DND-41 (cell line): ENCODE measurements around the gene RSAD2.

Experiments
- ATAC-seq: fragments of 200-7000 bp; cut with Tn5 transposase; 3 replicates; pipeline ENCODE4 v1.9.1; 2021; ENCODE audit warnings: low read depth; ENCODE audit not compliant: insufficient read depth
- DNase-seq: peaks from one replicate; pipeline ENCODE4 v3.0.0-alpha.2; 2020
- H2AFZ ChIP-seq: 2 replicates; pipeline ENCODE4 v1.6.0; 2012; ENCODE audit warnings: low read depth, low read length
- H3K27ac ChIP-seq: 2 replicates; pipeline ENCODE4 v1.5.1; 2012; ENCODE audit warnings: low read length, inconsistent platforms
- H3K27me3 ChIP-seq: fragments of 200-600 bp; sonication (generic); 2 replicates; pipeline ENCODE4 v1.6.0; 2012; ENCODE audit warnings: low read length, mild to moderate bottlenecking, inconsistent platforms; ENCODE audit not compliant: insufficient read depth, poor library complexity
- H3K36me3 ChIP-seq: 2 replicates; pipeline ENCODE4 v1.5.1; 2012; ENCODE audit warnings: low read length, inconsistent platforms; ENCODE audit not compliant: insufficient read depth
- H3K4me1 ChIP-seq: 2 replicates; pipeline ENCODE4 v1.5.1; 2012; ENCODE audit warnings: mild to moderate bottlenecking, low read length; ENCODE audit not compliant: insufficient read depth
- H3K4me2 ChIP-seq: 2 replicates; pipeline ENCODE4 v1.6.0; 2012; ENCODE audit warnings: mild to moderate bottlenecking, moderate library complexity, low read length, inconsistent platforms; ENCODE audit not compliant: insufficient read depth
- H3K4me3 ChIP-seq, 2 experiments: fragments of 200-600 bp in 1 of 2; shearing (Covaris generic) in 1 of 2; 2 replicates each; pipeline ENCODE4 v1.5.1; 2012 to 2016; ENCODE audit warnings: inconsistent platforms in 2 of 2, low read length in 2 of 2, mild to moderate bottlenecking in 2 of 2, low read depth in 1 of 2, moderate library complexity in 1 of 2
- H3K79me2 ChIP-seq: 2 replicates; pipeline ENCODE4 v1.6.0; 2012; ENCODE audit warnings: low read length, inconsistent platforms; ENCODE audit not compliant: insufficient read depth
- H3K9ac ChIP-seq: 2 replicates; pipeline ENCODE4 v1.6.0; 2012; ENCODE audit warnings: low read depth, mild to moderate bottlenecking, inconsistent platforms, low read length, moderate library complexity
- H3K9me3 ChIP-seq: 2 replicates; pipeline ENCODE4 v1.5.1; 2012; ENCODE audit warnings: low read length, moderate library complexity, mild to moderate bottlenecking, inconsistent platforms; ENCODE audit not compliant: insufficient read depth, severe bottlenecking
- H4K20me1 ChIP-seq: 2 replicates; pipeline ENCODE4 v1.6.0; 2012; ENCODE audit warnings: low read length; ENCODE audit not compliant: insufficient read depth
- EZH2 ChIP-seq: IDR thresholded peaks from 3 replicates; pipeline ENCODE4 v1.6.1; 2012; ENCODE audit warnings: borderline replicate concordance, low read depth, mild to moderate bottlenecking, moderate library complexity, low read length, inconsistent platforms; ENCODE audit not compliant: severe bottlenecking
- TF ChIP-seq, protein P1 (sequence below): IDR thresholded peaks from 2 replicates; pipeline ENCODE4 v1.5.1; 2012; ENCODE audit warnings: borderline replicate concordance, low read length, moderate library complexity, mild to moderate bottlenecking; ENCODE audit not compliant: poor library complexity, severe bottlenecking; ENCODE audit errors: extremely low read depth

RSAD2 gene

DNA sequence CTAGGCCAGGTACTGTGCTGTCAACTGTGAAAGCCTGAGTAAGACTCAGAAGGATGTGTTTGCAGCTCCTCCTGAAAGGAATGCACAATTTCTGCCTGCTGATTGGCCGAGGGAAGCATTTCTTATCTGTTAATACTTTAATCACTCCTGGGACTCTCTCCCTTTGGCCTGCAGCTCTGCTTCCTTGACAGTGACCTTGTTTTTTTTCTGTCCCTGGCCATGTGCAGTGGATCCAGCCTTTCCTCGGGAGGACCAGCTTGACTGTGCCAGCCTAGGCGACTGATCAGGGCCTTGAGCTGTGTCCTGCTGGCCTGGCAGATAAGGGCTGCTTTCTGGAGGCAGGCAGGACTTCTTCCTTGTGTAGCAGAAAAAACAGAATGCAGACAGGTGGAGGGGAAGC lies 49.6 kb downstream of the RSAD2 start:
- Histone ChIP-seq H2AFZ (no peak overlapping the region), H3K27me3 (no peaks in the 10 kb centered on the region), H3K4me1 (peaks cover 73% of the 10 kb centered on the region), H3K9me3 (no peaks in the 10 kb centered on the region), H3K36me3 (peaks cover 60% of the 10 kb centered on the region), H3K27ac (peak overlapping the region; percentile 50; the same call in 1 of the 2 replicates), H3K4me2 (no peak overlapping the region), H4K20me1 (peaks cover 82% of the 10 kb centered on the region), H3K9ac (no peak overlapping the region), H3K79me2 (peaks cover 100% of the 10 kb centered on the region), H3K4me3 (no peak overlapping the region)
- no peak for ATAC-seq
- no peak for TF ChIP-seq EZH2
- TF ChIP-seq, protein P1, sequence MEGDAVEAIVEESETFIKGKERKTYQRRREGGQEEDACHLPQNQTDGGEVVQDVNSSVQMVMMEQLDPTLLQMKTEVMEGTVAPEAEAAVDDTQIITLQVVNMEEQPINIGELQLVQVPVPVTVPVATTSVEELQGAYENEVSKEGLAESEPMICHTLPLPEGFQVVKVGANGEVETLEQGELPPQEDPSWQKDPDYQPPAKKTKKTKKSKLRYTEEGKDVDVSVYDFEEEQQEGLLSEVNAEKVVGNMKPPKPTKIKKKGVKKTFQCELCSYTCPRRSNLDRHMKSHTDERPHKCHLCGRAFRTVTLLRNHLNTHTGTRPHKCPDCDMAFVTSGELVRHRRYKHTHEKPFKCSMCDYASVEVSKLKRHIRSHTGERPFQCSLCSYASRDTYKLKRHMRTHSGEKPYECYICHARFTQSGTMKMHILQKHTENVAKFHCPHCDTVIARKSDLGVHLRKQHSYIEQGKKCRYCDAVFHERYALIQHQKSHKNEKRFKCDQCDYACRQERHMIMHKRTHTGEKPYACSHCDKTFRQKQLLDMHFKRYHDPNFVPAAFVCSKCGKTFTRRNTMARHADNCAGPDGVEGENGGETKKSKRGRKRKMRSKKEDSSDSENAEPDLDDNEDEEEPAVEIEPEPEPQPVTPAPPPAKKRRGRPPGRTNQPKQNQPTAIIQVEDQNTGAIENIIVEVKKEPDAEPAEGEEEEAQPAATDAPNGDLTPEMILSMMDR = no peak
- peak; percentile 2 for DNase-seq

DNA sequence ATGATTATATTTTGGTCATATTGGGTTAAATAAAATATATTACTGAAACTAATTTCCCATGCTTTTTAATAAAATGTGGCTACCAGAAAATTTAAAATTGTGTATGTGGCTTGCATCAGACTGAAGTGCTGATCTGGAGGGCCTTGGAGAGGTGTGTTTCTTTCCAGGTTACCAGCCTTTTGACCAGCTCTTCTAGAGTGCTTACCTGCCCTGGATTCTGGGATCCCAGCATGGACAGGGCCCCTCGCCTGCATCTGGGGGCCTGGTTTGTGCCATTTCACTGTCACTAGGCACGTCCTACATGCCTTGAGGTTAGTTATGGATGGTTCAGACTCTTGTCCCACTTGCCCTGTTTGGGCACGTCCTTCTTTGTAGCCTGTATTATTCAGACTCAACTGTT lies 50.2 kb downstream of the RSAD2 start:
- H3K4me1 ChIP-seq = peaks cover 71% of the 10 kb centered on the region
- H2AFZ ChIP-seq = no peak overlapping the region
- TF ChIP-seq EZH2 = no peak
- TF ChIP-seq, protein P1 = no peak
- H3K4me3 ChIP-seq = no peak overlapping the region
- peaks cover 59% of the 10 kb centered on the region for H3K36me3 ChIP-seq
- no peak overlapping the region for H3K9ac ChIP-seq
- peaks cover 100% of the 10 kb centered on the region for H3K79me2 ChIP-seq
- ATAC-seq = no peak
- H3K9me3 ChIP-seq = no peaks in the 10 kb centered on the region
- no peaks in the 10 kb centered on the region for H3K27me3 ChIP-seq
- DNase-seq = peak; percentile 2
- H3K27ac ChIP-seq = no peak overlapping the region; the same call in 1 of the 2 replicates
- no peak overlapping the region for H3K4me2 ChIP-seq
- peaks cover 83% of the 10 kb centered on the region for H4K20me1 ChIP-seq

DNA sequence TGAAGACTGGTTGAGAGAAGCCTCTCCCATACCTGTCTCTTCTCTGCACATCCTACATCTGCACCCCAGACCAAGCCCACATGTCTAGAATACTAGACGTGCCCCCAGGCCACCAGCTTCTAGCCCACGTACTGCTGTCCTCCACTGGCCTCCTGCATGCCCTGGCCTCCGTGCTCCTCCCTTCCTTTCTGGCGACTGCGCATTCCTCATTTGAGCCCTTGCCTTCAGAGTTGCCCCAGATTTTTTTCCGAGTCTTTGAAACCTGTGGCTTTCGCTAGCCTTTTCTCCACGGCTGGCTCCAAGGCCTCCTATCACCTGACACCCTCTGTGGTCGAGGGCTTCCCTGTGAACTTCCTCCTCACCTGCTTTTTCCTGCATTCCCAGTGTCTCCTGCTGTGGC lies 50.9 kb downstream of the RSAD2 start:
- DNase-seq (no peak), ATAC-seq (no peak)
- H3K4me2 ChIP-seq = peak overlapping the region; percentile 30; the same call in 1 of the 2 replicates
- peaks cover 64% of the 10 kb centered on the region for H3K4me1 ChIP-seq
- H3K9me3 ChIP-seq = no peaks in the 10 kb centered on the region
- no peaks in the 10 kb centered on the region for H3K27me3 ChIP-seq
- H3K9ac ChIP-seq = peak overlapping the region; percentile 24; the same call in 1 of the 2 replicates
- TF ChIP-seq, protein P1 = no peak
- no peak for TF ChIP-seq EZH2
- peaks cover 52% of the 10 kb centered on the region for H3K36me3 ChIP-seq
- H3K27ac ChIP-seq = peak overlapping the region; percentile 62
- H3K79me2 ChIP-seq = peaks cover 100% of the 10 kb centered on the region
- no peak overlapping the region for H3K4me3 ChIP-seq
- no peak overlapping the region for H2AFZ ChIP-seq
- peaks cover 77% of the 10 kb centered on the region for H4K20me1 ChIP-seq

DNA sequence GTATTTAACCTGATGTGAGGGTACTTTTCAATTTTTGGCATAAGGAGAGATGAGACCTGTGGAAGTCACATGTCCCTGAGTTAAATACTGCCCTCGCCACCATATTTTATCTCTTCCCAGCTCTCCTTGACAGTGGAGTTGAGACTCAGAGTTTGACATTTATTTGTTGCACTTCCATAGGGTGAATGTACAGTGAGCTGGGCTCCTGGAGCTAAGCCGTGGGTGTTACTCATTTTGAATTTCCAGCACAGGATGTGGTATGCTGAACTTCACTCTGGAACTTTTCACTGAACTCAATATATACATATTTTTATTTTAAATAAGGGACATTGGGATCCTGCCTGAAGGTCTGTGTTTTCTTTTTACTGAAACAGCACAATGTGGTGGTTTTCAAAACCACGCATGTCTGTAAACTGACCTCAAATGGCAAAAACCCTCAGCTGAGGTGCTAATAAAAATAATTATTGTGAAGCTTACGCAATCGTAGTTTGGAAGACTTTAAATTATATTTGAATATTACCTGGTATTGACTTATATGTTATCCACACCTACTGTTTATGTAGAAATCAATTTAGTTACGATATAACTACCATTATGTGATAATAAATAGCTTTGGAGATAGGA lies 51.7 kb downstream of the RSAD2 start:
- ATAC-seq = peak; percentile 70

More for the DNA sequence above, 51.7 kb downstream of the RSAD2 start:
- no peak for DNase-seq
- TF ChIP-seq, protein P1 = no peak
- TF ChIP-seq EZH2 = no peak
- Histone ChIP-seq H3K9ac (no peak overlapping the region), H4K20me1 (peaks cover 73% of the 10 kb centered on the region), H3K9me3 (no peaks in the 10 kb centered on the region), H3K27ac (no peak overlapping the region; the same call in 1 of the 2 replicates), H3K4me3 (no peak overlapping the region), H3K36me3 (peaks cover 43% of the 10 kb centered on the region), H3K4me2 (no peak overlapping the region), H3K79me2 (peaks cover 100% of the 10 kb centered on the region), H2AFZ (no peak overlapping the region), H3K27me3 (no peaks in the 10 kb centered on the region), H3K4me1 (peaks cover 59% of the 10 kb centered on the region)
